Measurements from ENCODE around the gene ICAM5.
"Not testable (repeated sequence)": the region's sequence is repeated elsewhere in the genome, so short reads cannot be mapped to it uniquely, and the experiment has no call there.

The ICAM5 gene

GRCh38 chr19:10270616-10271394, 18.9 kb upstream of the ICAM5 start, which contains the start of gene ICAM1:
Gene ICAM1, plus strand, starts transcription at chr19:10271120. Its CDS starts 40 bp downstream, at chr19:10271160.
- DNase-seq (ENCODE audit: low spot score), result peak; percentile 87

GRCh38 chr19:10271543-10272086, 18.1 kb upstream of the ICAM5 start:
- peak; percentile 45 for DNase-seq (ENCODE audit: low spot score)

GRCh38 chr19:10274589-10274988, 15.2 kb upstream of the ICAM5 start:
- DNase-seq (ENCODE audit: low spot score), result no peak

- DNase-seq (ENCODE audit: low spot score), result no peak
Measured at GRCh38 chr19:10277795-10278589, 11.8 kb upstream of the ICAM5 start.

GRCh38 chr19:10278935-10279334, 10.8 kb upstream of the ICAM5 start:
- no peak for DNase-seq (ENCODE audit: low spot score)

- DNase-seq (ENCODE audit: low spot score), result no peak
Measured at GRCh38 chr19:10279737-10280442, 9.9 kb upstream of the ICAM5 start.

- not testable (repeated sequence) for DNase-seq (ENCODE audit: low spot score)
Measured at GRCh38 chr19:10282043-10282442, 7.7 kb upstream of the ICAM5 start.

- DNase-seq (ENCODE audit: low spot score), result no peak
Measured at GRCh38 chr19:10283301-10284064, 6.3 kb upstream of the ICAM5 start.

- no peak for DNase-seq (ENCODE audit: low spot score)
Measured at GRCh38 chr19:10284065-10284959, 5.4 kb upstream of the ICAM5 start.

- no peak for DNase-seq (ENCODE audit: low spot score)
Measured at GRCh38 chr19:10284960-10285278, 4.8 kb upstream of the ICAM5 start.

GRCh38 chr19:10285393-10285792, 4.4 kb upstream of the ICAM5 start:
- DNase-seq (ENCODE audit: low spot score), result no peak

GRCh38 chr19:10286803-10287737, 2.7 kb upstream of the ICAM5 start, which contains the start of gene ICAM4:
Gene ICAM4, plus strand, starts transcription at chr19:10286955. Its CDS starts 58 bp downstream, at chr19:10287013.
- DNase-seq (ENCODE audit: low spot score), result no peak

- DNase-seq (ENCODE audit: low spot score), result peak; percentile 50
Measured at GRCh38 chr19:10288662-10289166, 1.0 kb upstream of the ICAM5 start.

GRCh38 chr19:10289167-10289835, 451 bp upstream of the ICAM5 start:
- peak; percentile 67 for DNase-seq (ENCODE audit: low spot score)

GRCh38 chr19:10290357-10290875, 664 bp downstream of the ICAM5 start:
- DNase-seq (ENCODE audit: low spot score), result no peak

GRCh38 chr19:10290876-10291553, 1.3 kb downstream of the ICAM5 start:
- no peak for DNase-seq (ENCODE audit: low spot score)

GRCh38 chr19:10291554-10292205, 1.9 kb downstream of the ICAM5 start:
- no peak for DNase-seq (ENCODE audit: low spot score)

Measured in activated CD4-positive, alpha-beta T cell treated with anti-CD3 and anti-CD28 coated beads, Interleukin-2, Interleukin-4, amounts not matched to agents 100 ng/mL and 50 ng/mL, durations not matched to agents 16 hours and 8 hours (primary cell).